Stimulated activated CD4-positive, alpha-beta T cell treated with anti-CD3 and anti-CD28 coated beads, Interleukin-4, amount 100 ng/mL, for 24 hours (primary cell): ENCODE measurements around the gene GPR142.
A peak's percentile ranks its signal among the peaks of the same experiment; 100 is the strongest.
"Not testable (repeated sequence)": the region's sequence is repeated elsewhere in the genome, so short reads cannot be mapped to it uniquely, and the experiment has no call there.

Experiments used
- DNase-seq: peaks from one replicate; pipeline ENCODE4 v3.0.0-alpha.2; 2020

GPR142 gene

DNA sequence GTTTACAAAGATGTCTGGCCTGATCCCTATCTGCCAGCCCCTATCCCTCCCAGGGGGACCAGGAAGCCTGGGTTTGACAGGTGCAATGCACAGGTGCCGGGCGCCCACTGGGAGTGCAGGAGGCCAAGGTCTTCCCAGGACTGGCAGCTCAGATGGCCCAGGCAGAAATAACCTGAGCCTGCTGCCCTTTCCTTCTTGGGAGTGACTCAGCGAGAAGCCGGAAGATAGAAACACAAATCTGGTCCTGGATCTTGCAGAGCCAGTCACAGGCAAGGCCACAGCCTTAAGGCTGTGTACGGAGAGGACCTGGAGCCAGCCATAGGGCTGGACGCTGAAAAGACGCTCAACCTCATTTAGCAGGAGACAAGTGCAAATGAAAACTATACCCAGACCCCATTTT lies 27.7 kb downstream of the GPR142 start:
- no peak for DNase-seq

DNA sequence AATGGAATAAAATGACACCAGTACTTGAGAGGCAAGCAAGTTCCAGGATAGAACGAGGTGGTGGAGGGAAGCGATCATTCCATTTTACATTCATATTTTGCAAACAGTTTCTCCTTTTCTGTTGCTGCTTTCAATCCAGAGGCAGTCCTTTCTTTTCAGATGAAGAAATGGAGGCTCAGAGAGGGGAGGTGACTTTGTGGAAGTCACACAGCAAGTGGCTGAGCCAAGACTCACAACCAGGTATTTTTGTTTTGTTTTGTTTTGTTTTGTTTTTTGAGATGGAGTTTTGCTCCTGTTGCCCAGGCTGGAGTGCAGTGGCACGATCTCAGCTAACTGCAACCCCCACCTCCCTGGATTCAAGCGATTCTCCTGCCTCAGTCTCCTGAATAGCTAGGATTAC lies 29.3 kb downstream of the GPR142 start:
- DNase-seq = no peak

DNA sequence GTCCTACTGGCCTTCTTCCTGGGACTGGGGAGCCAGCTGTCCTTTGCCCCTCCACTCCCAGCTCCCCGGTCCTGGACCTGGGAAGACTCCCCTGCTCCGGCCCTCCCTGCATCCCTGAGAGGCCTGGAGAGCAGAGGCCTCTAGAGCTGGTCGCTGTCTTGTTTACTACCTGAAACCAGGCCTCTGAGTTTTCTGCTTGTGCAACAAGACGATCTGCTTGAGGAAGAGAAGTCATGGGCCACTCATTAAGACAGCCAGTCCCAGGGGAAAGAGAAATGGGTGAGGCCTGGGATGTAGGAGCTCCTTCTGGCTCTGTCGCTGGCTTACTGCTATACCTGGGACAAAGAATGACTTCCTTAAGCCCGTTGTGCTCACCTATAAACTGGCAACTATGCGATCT lies 34.7 kb downstream of the GPR142 start:
- DNase-seq = no peak

DNA sequence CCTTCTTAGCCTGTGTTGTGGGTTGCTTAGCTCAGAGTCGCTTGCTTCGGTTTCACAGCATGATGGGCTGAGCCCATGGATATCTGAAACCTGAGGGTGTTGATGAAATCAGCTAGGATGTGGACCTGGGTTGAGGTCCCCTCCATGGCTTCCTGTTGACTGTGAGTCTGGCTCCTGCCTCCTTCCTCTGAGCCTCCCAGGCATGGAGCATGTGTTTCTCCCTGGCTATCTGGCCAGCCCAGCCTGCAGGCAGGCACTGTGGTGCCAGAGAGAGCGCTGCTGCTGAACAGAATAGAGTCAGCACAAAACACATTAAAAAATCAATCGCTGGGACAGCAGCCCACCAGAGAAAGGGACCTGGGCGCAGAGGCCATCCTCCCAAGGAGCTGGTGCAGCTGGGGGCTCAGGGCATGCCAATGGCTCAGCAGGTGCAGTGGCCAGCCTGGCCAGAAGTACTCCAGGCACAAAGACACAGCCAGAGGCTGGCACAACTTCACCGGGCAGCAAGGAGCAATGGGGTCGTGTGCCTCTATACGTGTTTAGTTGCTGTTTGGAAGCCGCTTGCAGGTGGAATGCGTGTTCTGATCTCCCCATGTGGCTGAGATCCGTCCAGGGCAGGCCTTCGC lies 36.3 kb downstream of the GPR142 start:
- DNase-seq = no peak

DNA sequence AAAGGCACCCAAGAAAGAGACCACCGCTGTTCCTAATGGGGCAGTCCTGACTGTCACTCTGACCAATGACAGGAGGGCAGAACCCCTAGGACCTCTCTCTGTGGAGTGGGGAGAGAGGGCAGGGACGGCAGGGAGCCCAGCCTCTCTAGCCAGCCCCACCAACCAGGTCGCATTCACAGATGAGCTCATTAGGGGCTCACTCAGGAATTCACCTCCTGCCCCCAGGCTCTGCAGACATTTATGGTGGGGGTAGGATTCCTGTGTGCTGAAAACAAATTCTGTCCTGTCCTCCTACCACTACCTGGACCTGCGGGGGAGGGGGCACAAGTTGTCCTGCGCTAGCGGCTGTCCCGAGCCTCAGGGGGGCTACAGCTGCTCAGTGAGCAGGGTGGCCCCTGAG lies 36.9 kb downstream of the GPR142 start:
- no peak for DNase-seq

DNA sequence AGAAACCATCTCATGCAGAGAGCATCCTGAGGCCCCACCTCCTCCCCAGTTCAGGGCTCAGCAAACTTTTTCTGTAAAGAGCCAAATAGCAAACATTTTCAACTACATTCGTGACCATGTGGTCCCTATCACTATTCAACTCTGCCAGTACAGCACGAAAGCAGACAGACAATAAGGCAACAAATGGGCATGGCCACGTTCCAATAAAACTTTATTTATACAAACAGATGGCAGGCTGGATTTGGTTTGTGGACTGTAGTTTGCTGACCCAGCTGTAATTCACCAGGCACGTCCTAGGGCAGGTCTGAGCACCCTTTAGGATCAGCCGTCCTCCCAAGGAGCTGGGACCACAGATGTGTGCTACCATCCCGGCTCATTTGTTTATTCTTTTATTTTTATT lies 37.5 kb downstream of the GPR142 start:
- no peak for DNase-seq

DNA sequence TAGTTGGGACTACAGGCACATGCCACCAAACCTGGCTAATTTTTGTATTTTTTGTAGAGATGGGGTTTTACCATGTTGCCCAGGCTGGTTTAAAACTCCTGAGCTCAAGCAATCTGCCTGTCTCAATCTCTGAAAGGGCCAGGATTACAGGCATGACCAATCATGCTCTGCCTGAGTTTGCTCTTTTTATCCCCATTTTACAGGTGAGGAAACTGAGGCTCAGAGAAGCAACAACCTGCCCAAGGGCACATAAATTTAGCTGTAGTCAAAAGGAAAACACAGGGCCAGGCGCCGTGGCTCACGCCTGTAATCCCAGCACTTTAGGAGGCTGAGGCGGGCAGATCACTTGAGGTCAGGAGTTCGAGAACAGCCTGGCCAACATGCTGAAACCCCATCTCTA lies 38.0 kb downstream of the GPR142 start:
- DNase-seq = not testable (repeated sequence)

DNA sequence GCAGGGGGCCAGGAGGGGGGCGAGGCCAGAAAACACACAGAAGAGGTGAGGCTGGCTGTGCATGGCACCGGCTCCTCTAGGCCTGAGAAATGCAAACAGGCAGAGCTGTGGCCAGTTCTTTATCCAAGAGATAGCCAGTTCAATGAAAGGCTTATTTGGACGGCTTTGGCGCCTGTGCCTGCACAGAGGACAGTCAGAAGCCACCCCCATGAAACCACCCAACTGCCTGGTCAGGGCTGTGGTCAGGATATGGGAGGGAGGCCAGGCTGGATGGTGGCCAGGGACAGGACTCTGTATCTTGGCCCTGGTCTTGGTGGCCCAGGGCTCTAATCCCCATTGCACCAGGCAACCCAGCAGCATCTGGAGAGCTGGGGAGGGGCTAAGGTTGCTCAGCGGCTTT lies 40.1 kb downstream of the GPR142 start:
- no peak for DNase-seq

DNA sequence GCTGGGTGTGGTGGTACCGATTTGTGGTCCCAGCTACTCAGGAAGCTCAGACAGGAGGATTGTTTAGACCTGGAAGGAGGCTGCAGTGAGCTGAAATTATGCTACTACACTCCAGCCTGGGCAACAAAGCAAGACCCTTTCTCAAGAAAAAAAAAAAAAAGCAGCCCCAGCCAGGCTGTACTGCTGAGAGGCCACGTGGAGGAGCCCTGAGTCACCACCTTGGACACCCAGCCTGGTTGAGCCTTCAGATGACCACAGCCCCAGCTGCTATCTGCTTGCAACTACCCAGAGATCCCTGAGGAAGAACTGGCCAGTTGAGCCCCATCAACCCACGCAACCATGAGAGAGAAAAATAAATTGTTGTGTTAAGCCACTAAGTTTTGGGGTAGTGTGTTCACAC lies 41.0 kb downstream of the GPR142 start:
- no peak for DNase-seq

DNA sequence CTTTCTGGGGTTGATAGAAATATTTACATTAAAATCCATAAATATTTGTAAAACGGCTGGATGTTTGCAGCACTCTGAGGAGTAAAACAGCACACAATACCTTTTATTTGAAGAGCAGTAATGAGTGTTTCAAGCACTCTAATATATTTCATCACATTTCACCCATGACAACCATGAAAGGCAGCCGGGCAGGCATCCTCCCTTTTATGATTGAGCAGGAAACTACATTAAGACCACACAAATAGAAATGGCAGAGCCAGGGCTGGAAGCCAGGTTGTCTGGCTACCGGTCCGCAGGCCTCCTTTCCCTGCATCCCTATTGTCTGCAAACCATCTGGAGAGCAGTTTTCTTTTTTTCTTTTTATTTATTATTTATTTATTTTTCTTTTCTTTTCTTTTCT lies 41.5 kb downstream of the GPR142 start:
- no peak for DNase-seq

DNA sequence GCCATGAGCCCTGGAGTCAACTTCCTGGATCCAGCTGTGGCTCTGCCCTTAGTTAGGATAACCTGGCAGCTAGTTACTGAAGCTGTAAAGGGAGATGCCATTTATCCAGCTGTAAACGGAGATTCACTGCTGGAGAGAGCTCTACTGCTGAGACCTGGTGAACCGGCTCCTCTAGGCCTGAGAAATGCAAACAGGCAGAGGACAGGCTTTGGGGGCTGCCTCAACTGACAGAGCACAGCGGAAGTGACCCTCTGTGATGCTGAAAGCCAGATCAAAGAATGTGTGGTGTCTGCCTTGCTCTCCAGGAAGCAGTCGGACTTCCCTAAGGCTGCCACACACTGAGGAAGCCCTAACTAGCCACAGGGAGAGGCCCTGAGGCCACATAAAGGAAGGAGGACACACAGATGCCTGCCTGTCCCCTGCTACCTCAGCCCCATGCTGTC lies 42.7 kb downstream of the GPR142 start:
- no peak for DNase-seq

DNA sequence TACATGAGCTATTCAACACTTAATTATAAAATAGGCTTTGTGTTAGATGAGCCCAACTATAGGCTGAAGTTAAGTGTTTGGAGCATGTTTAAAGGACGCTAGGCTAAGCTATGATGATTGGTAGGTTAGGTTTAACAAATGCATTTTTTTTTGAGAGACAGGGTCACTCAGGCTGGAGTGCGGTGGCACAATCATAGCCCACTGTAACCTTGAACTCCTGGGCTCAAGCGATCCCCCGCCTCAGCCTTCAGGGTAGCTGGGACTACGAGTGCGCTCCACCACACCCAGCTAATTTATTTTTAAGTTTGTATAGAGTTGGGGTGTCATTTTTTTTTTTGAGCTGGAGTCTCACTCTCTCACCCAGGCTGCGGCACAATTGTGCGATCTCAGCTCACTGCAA lies 45.3 kb downstream of the GPR142 start:
- no peak for DNase-seq

DNA sequence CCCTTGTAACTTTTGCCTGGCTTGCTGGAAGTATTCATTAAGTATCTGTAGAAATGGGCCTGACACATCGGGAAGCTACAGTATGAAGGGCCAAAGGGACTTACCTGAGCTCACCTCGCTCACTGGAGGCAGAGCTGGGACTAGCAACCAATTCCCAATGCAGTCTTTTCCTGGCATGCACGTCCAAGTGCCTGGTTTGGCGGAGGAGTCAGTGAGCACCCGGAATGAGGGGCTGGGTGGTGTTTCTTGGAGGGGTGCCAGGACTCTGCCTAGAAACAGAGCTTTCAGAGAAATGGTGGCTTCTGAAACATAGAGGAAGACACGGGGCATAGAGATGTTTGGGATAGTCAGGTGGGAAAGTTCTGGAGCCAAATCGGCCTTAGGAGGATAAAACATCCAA lies 46.2 kb downstream of the GPR142 start:
- no peak for DNase-seq

DNA sequence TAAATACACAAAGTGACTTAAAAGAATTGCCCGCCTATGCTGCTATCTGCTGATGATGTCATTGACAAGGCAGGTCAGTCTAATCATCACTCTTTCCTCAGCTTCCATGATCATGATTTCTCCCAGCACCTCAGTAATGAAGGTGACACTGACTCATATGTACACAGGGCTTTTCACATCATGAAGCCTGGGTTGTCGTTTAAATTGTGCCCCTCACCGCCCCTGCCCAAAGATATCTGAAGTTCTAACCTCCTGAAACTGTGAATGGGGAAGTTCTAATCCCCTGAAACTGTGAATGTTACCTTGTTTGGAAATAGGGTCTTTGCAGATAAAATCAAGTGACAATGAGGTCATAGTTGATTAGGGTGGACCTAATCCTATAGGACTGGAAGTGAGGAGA lies 47.2 kb downstream of the GPR142 start:
- no peak for DNase-seq

DNA sequence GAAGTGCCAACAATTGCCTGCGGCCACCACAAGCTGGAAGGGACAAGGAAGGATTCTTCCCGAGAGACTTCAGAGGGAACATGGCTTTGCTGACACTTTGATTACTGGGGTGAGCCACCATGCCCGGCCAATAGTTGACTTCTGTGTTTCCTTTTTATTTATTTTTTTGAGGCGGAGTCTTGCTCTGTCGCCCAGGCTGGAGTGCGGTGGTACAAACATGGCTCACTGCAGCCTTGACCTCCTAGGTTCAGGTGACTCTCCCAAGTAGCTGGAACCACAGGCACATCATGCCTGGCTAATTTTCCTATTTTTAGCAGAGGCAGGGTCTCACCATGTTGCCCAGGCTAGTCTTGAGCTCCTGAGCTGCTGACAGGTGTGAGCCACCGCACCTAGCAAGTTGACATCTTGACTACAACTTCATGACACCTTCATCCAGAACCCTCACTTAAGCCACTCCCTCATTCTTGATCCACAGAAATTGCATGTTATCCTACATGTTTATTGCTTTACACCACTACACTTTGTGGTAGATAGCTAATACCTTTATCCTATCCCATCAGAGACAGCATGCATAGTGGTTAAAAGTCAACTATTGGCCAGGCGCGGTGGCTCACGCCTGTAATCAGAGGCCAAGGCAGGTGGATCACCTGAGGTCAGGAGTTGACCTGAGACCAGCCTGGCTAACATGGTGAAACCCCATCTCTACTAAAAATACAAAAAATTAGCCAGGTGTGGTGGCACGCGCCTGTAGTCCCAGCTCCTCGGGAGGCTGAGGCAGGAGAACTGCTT lies 48.5 kb downstream of the GPR142 start:
- no peak for DNase-seq

DNA sequence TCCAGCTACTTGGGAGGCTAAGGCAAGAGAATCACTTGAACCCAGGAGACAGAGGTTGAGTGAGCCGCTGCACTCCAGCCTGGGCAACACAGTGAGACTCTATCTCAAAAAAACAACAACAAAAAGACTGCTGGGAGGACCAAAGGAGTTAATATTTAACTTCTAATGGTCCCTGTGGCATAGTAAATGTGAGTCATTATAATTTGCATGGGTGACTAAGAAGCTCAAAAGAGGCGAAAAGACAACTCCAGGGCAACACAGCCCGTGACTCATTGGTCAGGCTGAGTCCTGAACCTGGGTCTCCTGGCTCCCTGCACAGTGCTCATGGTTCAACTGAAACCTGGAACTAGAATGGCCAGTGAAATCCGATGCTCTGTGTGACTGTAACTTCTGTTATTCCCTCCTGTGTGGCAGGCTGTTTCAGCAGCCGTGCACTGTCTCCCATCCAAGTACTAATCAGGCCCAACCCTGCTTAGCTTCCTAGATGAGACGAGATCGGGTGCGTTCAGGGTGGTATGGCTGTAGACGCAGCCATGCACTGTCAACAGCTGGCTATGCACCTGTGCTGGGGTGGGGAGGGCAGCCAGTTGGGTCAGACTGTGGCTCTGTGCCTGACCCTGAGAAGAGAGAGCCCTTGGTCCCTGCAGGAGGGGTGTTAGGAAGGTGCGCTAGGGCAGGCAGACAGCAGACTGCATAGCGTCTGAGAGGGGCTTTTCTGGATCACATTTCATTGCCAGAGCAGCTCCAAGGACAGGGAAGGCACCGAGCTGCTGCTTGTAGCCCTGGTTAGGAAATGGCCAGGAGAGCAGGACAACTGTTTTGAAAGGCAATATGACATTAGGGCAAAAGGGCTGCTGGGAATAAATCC lies 50.1 kb downstream of the GPR142 start:
- peak; percentile 11 for DNase-seq

DNA sequence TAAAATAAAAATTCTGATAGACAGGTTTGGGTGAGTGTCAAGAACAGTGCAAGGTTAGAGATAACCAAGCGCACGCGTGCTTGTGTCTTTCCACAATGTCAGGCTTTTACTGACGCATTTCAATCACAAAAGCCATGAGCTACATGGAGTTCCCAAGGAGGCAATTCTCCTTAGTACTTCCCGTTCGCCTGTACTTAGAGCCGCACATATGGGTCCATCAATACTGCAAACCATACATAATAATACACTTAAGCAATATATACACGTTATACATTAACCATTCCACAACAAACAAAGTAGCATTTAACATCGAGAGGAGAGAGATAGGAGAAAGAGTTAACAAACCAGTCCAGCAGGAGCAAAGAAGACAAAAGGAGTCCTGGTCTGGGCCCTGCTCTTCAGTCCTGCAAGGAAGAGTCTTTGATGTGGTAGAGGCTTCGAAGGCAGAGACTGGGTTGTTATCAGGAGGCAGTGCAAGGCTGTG lies 52.7 kb downstream of the GPR142 start:
- no peak for DNase-seq
